SU-DHL-6 (cell line): ENCODE data around the gene SOX18.

ENCODE experiments used
- H2AFZ ChIP-seq: fragments of 200-600 bp; sonication (generic); 2 replicates; pipeline ENCODE4 v1.6.1; 2014; ENCODE audit warnings: low read depth, mild to moderate bottlenecking, moderate library complexity, mixed read lengths, antibody characterized with exemption, low read length; ENCODE audit not compliant: severe bottlenecking
- H3F3A ChIP-seq: fragments of 200-600 bp; shearing (Covaris generic); 2 replicates; pipeline ENCODE4 v1.6.0; 2016; ENCODE audit warnings: antibody characterized with exemption, mild to moderate bottlenecking; ENCODE audit not compliant: insufficient read depth
- H3K27ac ChIP-seq: fragments of 200-600 bp; sonication (generic); 2 replicates; pipeline ENCODE4 v1.5.1; 2016; ENCODE audit warnings: low read depth, mild to moderate bottlenecking, low read length, moderate library complexity, mixed read lengths
- H3K27me3 ChIP-seq: fragments of 200-600 bp; sonication (generic), shearing (Covaris generic); 2 replicates; pipeline ENCODE4 v1.6.0; 2014; ENCODE audit warnings: mild to moderate bottlenecking, low read length
- H3K36me3 ChIP-seq: fragments of 200-600 bp; sonication (generic); 2 replicates; pipeline ENCODE4 v1.6.1; 2014; ENCODE audit warnings: mild to moderate bottlenecking, low read length, mixed read lengths
- H3K4me2 ChIP-seq: fragments of 300-600, 200-600 bp; shearing (Covaris generic), sonication (generic); 2 replicates; pipeline ENCODE4 v1.6.0; 2014; ENCODE audit warnings: low read length, low read depth, mild to moderate bottlenecking; ENCODE audit not compliant: poor library complexity, severe bottlenecking
- H3K4me3 ChIP-seq: fragments of 200-600 bp; sonication (generic); 2 replicates; pipeline ENCODE4 v1.5.1; 2014; ENCODE audit warnings: antibody characterized with exemption, low read length, mild to moderate bottlenecking, mixed read lengths; ENCODE audit not compliant: insufficient read depth, poor library complexity, severe bottlenecking
- H3K79me2 ChIP-seq: fragments of 200-600 bp; sonication (generic); 2 replicates; pipeline ENCODE4 v1.6.1; 2014; ENCODE audit warnings: mild to moderate bottlenecking, low read length, moderate library complexity; ENCODE audit not compliant: insufficient read depth
- H3K9ac ChIP-seq: fragments of 200-600 bp; sonication (generic); 2 replicates; pipeline ENCODE4 v1.7.0; 2014; ENCODE audit warnings: mild to moderate bottlenecking, low read length
- H3K9me2 ChIP-seq: fragments of 200-600 bp; sonication (generic); replicated peaks from 2 replicates; pipeline ENCODE4 v1.6.1; 2014; ENCODE audit warnings: low read length; ENCODE audit not compliant: insufficient read depth
- H3K9me3 ChIP-seq: fragments of 200-600 bp; sonication (generic); 2 replicates; pipeline ENCODE4 v1.6.1; 2014; ENCODE audit warnings: low read length, mixed read lengths; ENCODE audit not compliant: insufficient read depth
- H4K20me1 ChIP-seq: fragments of 200-600 bp; sonication (generic); 2 replicates; pipeline ENCODE4 v1.6.1; 2014; ENCODE audit warnings: low read depth, mild to moderate bottlenecking, antibody characterized with exemption, low read length, moderate library complexity, mixed read lengths
- CTCF ChIP-seq: fragments of 200-600 bp; sonication (generic); IDR thresholded peaks from one replicate; pipeline ENCODE4 v1.5.1; 2017; ENCODE audit warnings: antibody characterized with exemption, mild to moderate bottlenecking, low read length, moderate library complexity; ENCODE audit not compliant: insufficient read depth, poor library complexity, severe bottlenecking
- EZH2phosphoT487 ChIP-seq: fragments of 200-600 bp; sonication (generic), shearing (Covaris generic); conservative IDR thresholded peaks from 2 replicates; pipeline ENCODE4 v1.6.1; 2018; ENCODE audit warnings: mild to moderate bottlenecking, antibody characterized with exemption, low read length, moderate library complexity, mixed read lengths

The SOX18 gene

DNA sequence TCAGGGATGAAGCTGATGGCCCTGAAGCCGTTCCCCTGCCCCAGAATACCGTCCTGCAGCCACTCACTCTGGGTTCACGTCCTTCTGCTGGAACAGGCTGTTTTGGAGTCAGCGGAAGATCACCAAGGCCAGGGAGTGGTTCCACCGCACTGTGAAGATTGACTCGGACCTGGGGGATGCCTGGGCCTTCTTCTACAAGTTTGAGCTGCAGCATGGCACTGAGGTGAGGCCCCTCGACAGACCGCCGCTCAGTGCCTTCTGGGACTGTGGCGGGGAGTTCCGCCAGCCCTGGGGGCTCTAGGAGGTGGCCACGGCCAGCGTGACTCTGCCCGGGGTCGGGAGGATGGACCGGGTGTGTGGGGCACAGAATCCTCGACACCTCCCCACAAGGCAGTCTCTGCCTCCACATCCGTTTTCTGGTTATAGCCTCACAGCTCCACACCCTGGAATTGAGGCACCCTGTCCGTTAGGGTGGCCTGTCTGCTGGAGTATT lies 17.6 kb downstream of the SOX18 start:
- H3K36me3 ChIP-seq: no peaks in the 10 kb centered on the region

GRCh38 chr20:64030371-64031134 lies 18.9 kb downstream of the SOX18 start:
- Histone ChIP-seq H3K36me3 (no peaks in the 10 kb centered on the region), H3K9me2 (no peaks in the 10 kb centered on the region)

More for the DNA sequence above, 17.6 kb downstream of the SOX18 start:
- Histone ChIP-seq H3K9ac (no peak overlapping the region), H3K9me3 (no peaks in the 10 kb centered on the region), H3K27ac (no peak overlapping the region), H3K79me2 (no peaks in the 10 kb centered on the region), H3K27me3 (no peaks in the 10 kb centered on the region), H2AFZ (no peak overlapping the region), H3K9me2 (no peaks in the 10 kb centered on the region), H3K4me2 (no peak overlapping the region), H3K4me3 (no peak overlapping the region), H3F3A (no peaks in the 10 kb centered on the region), H4K20me1 (no peaks in the 10 kb centered on the region)
- TF ChIP-seq CTCF: no peak
- TF ChIP-seq EZH2phosphoT487: no peak

GRCh38 chr20:64029293-64030117 lies 19.9 kb downstream of the SOX18 start:
- H3K27ac ChIP-seq: no peak overlapping the region
- no peaks in the 10 kb centered on the region for H3K9me3 ChIP-seq
- no peak overlapping the region for H3K9ac ChIP-seq
- TF ChIP-seq CTCF: no peak
- no peak for TF ChIP-seq EZH2phosphoT487
- H3K79me2 ChIP-seq: no peaks in the 10 kb centered on the region
- no peak overlapping the region for H3K4me2 ChIP-seq
- H3F3A ChIP-seq: no peaks in the 10 kb centered on the region
- H3K9me2 ChIP-seq: no peaks in the 10 kb centered on the region
- no peak overlapping the region for H2AFZ ChIP-seq
- no peak overlapping the region for H3K4me3 ChIP-seq
- H3K27me3 ChIP-seq: no peaks in the 10 kb centered on the region
- H4K20me1 ChIP-seq: no peaks in the 10 kb centered on the region
- no peaks in the 10 kb centered on the region for H3K36me3 ChIP-seq

More at GRCh38 chr20:64030371-64031134, 18.9 kb downstream of the SOX18 start:
- Histone ChIP-seq H3K79me2 (no peaks in the 10 kb centered on the region), H3K27me3 (no peaks in the 10 kb centered on the region), H3K27ac (no peak overlapping the region), H4K20me1 (no peaks in the 10 kb centered on the region), H3K4me2 (no peak overlapping the region), H3F3A (no peaks in the 10 kb centered on the region), H3K9ac (no peak overlapping the region), H3K9me3 (no peaks in the 10 kb centered on the region), H3K4me3 (no peak overlapping the region), H2AFZ (no peak overlapping the region)
- no peak for TF ChIP-seq CTCF
- TF ChIP-seq EZH2phosphoT487: no peak
